ENCODE data around the gene TRAPPC1.

The TRAPPC1 gene

GRCh38 chr17:7888184-7888920, 43.4 kb downstream of the TRAPPC1 start, which contains the start of gene CHD3:
Gene CHD3 (plus strand): TSS chr17:7888789. CDS start chr17:7889001, 212 bp downstream.
- H3K4me3 ChIP-seq (ENCODE audit: insufficient read depth, low read depth, low read length, poor library complexity, severe bottlenecking): peak within 1 kb of the TSS; percentile 79
- peak within 1 kb of the TSS; percentile 87 for H3K27ac ChIP-seq (ENCODE audit: insufficient read depth, low read length, poor library complexity, severe bottlenecking)
- peaks cover 20% of the 10 kb centered on the region for H3K4me1 ChIP-seq (ENCODE audit: control insufficient read depth, insufficient read depth, low read length, poor library complexity, severe bottlenecking)
- peak in 2 of 3 donors; percentile 16 to 17 for DNase-seq
- no peaks in the 10 kb centered on the region for H3K9me3 ChIP-seq (ENCODE audit: control insufficient read depth, low read length)
- no peaks in the 10 kb centered on the region for H3K27me3 ChIP-seq (replicated peaks; ENCODE audit: control insufficient read depth, insufficient read depth, low read length, poor library complexity, severe bottlenecking)
- peaks cover 16% of the 10 kb centered on the region for H3K36me3 ChIP-seq (ENCODE audit: control insufficient read depth, insufficient read depth, low read length)

GRCh38 chr17:7887482-7888183, 44.1 kb downstream of the TRAPPC1 start:
- Histone ChIP-seq H3K4me1 (ENCODE audit: control insufficient read depth, insufficient read depth, low read length, poor library complexity, severe bottlenecking) (peaks cover 20% of the 10 kb centered on the region), H3K4me3 (ENCODE audit: insufficient read depth, low read depth, low read length, poor library complexity, severe bottlenecking) (peak overlapping the region; percentile 79), H3K27me3 (replicated peaks; ENCODE audit: control insufficient read depth, insufficient read depth, low read length, poor library complexity, severe bottlenecking) (no peaks in the 10 kb centered on the region), H3K9me3 (ENCODE audit: control insufficient read depth, low read length) (no peaks in the 10 kb centered on the region), H3K36me3 (ENCODE audit: control insufficient read depth, insufficient read depth, low read length) (peaks cover 12% of the 10 kb centered on the region), H3K27ac (ENCODE audit: insufficient read depth, low read length, poor library complexity, severe bottlenecking) (peak overlapping the region; percentile 87)
- DNase-seq: peak; percentile 74 to 84 (median 84)

GRCh38 chr17:7887038-7887481, 44.7 kb downstream of the TRAPPC1 start:
- Histone ChIP-seq H3K4me3 (ENCODE audit: insufficient read depth, low read depth, low read length, poor library complexity, severe bottlenecking) (peak overlapping the region; percentile 79), H3K27me3 (replicated peaks; ENCODE audit: control insufficient read depth, insufficient read depth, low read length, poor library complexity, severe bottlenecking) (no peaks in the 10 kb centered on the region), H3K27ac (ENCODE audit: insufficient read depth, low read length, poor library complexity, severe bottlenecking) (peak overlapping the region; percentile 87), H3K9me3 (ENCODE audit: control insufficient read depth, low read length) (no peaks in the 10 kb centered on the region), H3K4me1 (ENCODE audit: control insufficient read depth, insufficient read depth, low read length, poor library complexity, severe bottlenecking) (peaks cover 20% of the 10 kb centered on the region), H3K36me3 (ENCODE audit: control insufficient read depth, insufficient read depth, low read length) (peaks cover 12% of the 10 kb centered on the region)
- no peak for DNase-seq

GRCh38 chr17:7886227-7887037, 45.3 kb downstream of the TRAPPC1 start:
- no peaks in the 10 kb centered on the region for H3K9me3 ChIP-seq (ENCODE audit: control insufficient read depth, low read length)
- DNase-seq: peak; percentile 61 to 71 (median 66)
- peak overlapping the region; percentile 87 for H3K27ac ChIP-seq (ENCODE audit: insufficient read depth, low read length, poor library complexity, severe bottlenecking)
- peak overlapping the region; percentile 79 for H3K4me3 ChIP-seq (ENCODE audit: insufficient read depth, low read depth, low read length, poor library complexity, severe bottlenecking)
- peaks cover 12% of the 10 kb centered on the region for H3K36me3 ChIP-seq (ENCODE audit: control insufficient read depth, insufficient read depth, low read length)
- no peaks in the 10 kb centered on the region for H3K27me3 ChIP-seq (replicated peaks; ENCODE audit: control insufficient read depth, insufficient read depth, low read length, poor library complexity, severe bottlenecking)
- H3K4me1 ChIP-seq (ENCODE audit: control insufficient read depth, insufficient read depth, low read length, poor library complexity, severe bottlenecking): peaks cover 20% of the 10 kb centered on the region

GRCh38 chr17:7885367-7886226, 46.1 kb downstream of the TRAPPC1 start:
- Histone ChIP-seq H3K27me3 (replicated peaks; ENCODE audit: control insufficient read depth, insufficient read depth, low read length, poor library complexity, severe bottlenecking) (no peaks in the 10 kb centered on the region), H3K4me3 (ENCODE audit: insufficient read depth, low read depth, low read length, poor library complexity, severe bottlenecking) (peak overlapping the region; percentile 79), H3K27ac (ENCODE audit: insufficient read depth, low read length, poor library complexity, severe bottlenecking) (peak overlapping the region; percentile 87), H3K9me3 (ENCODE audit: control insufficient read depth, low read length) (no peaks in the 10 kb centered on the region), H3K4me1 (ENCODE audit: control insufficient read depth, insufficient read depth, low read length, poor library complexity, severe bottlenecking) (peaks cover 20% of the 10 kb centered on the region), H3K36me3 (ENCODE audit: control insufficient read depth, insufficient read depth, low read length) (peaks cover 4% of the 10 kb centered on the region)
- DNase-seq: peak; percentile 11 to 27 (median 17)

- Histone ChIP-seq H3K4me3 (ENCODE audit: insufficient read depth, low read depth, low read length, poor library complexity, severe bottlenecking) (no peak overlapping the region), H3K9me3 (ENCODE audit: control insufficient read depth, low read length) (no peaks in the 10 kb centered on the region), H3K27me3 (replicated peaks; ENCODE audit: control insufficient read depth, insufficient read depth, low read length, poor library complexity, severe bottlenecking) (no peaks in the 10 kb centered on the region), H3K27ac (ENCODE audit: insufficient read depth, low read length, poor library complexity, severe bottlenecking) (peak overlapping the region; percentile 87), H3K4me1 (ENCODE audit: control insufficient read depth, insufficient read depth, low read length, poor library complexity, severe bottlenecking) (peaks cover 20% of the 10 kb centered on the region), H3K36me3 (ENCODE audit: control insufficient read depth, insufficient read depth, low read length) (no peaks in the 10 kb centered on the region)
- peak; percentile 26 to 43 (median 27) for DNase-seq
These were observed 47.0 kb downstream of the TRAPPC1 start for GRCh38 chr17:7884581-7885366.

- H3K36me3 ChIP-seq (ENCODE audit: control insufficient read depth, insufficient read depth, low read length): no peaks in the 10 kb centered on the region
- H3K27ac ChIP-seq (ENCODE audit: insufficient read depth, low read length, poor library complexity, severe bottlenecking): peak overlapping the region; percentile 47
- peaks cover 14% of the 10 kb centered on the region for H3K4me1 ChIP-seq (ENCODE audit: control insufficient read depth, insufficient read depth, low read length, poor library complexity, severe bottlenecking)
- H3K4me3 ChIP-seq (ENCODE audit: insufficient read depth, low read depth, low read length, poor library complexity, severe bottlenecking): peak overlapping the region; percentile 10
- H3K27me3 ChIP-seq (replicated peaks; ENCODE audit: control insufficient read depth, insufficient read depth, low read length, poor library complexity, severe bottlenecking): no peaks in the 10 kb centered on the region
- peak; percentile 18 to 30 (median 27) for DNase-seq
- H3K9me3 ChIP-seq (ENCODE audit: control insufficient read depth, low read length): no peaks in the 10 kb centered on the region
These were observed 47.9 kb downstream of the TRAPPC1 start for GRCh38 chr17:7883781-7884386.

- no peaks in the 10 kb centered on the region for H3K36me3 ChIP-seq (ENCODE audit: control insufficient read depth, insufficient read depth, low read length)
- H3K27ac ChIP-seq (ENCODE audit: insufficient read depth, low read length, poor library complexity, severe bottlenecking): no peak overlapping the region
- no peak overlapping the region for H3K4me3 ChIP-seq (ENCODE audit: insufficient read depth, low read depth, low read length, poor library complexity, severe bottlenecking)
- no peaks in the 10 kb centered on the region for H3K27me3 ChIP-seq (replicated peaks; ENCODE audit: control insufficient read depth, insufficient read depth, low read length, poor library complexity, severe bottlenecking)
- H3K4me1 ChIP-seq (ENCODE audit: control insufficient read depth, insufficient read depth, low read length, poor library complexity, severe bottlenecking): peaks cover 10% of the 10 kb centered on the region
- H3K9me3 ChIP-seq (ENCODE audit: control insufficient read depth, low read length): no peaks in the 10 kb centered on the region
- no peak for DNase-seq
These were observed 49.1 kb downstream of the TRAPPC1 start for GRCh38 chr17:7882629-7883028.
